ENCODE measurements around the gene FAM156A. TPM values are rescaled to one million over a fixed set of nuclear protein-coding genes. Genes with fewer than 3 reads are reported as not detected.
"Not testable (repeated sequence)": the region's sequence is repeated elsewhere in the genome, so short reads cannot be mapped to it uniquely, and the experiment has no call there.

Gene FAM156A
- polyA plus RNA-seq, 3 donors, result 3.4 to 92.6 (median 5.6) TPM

DNA sequence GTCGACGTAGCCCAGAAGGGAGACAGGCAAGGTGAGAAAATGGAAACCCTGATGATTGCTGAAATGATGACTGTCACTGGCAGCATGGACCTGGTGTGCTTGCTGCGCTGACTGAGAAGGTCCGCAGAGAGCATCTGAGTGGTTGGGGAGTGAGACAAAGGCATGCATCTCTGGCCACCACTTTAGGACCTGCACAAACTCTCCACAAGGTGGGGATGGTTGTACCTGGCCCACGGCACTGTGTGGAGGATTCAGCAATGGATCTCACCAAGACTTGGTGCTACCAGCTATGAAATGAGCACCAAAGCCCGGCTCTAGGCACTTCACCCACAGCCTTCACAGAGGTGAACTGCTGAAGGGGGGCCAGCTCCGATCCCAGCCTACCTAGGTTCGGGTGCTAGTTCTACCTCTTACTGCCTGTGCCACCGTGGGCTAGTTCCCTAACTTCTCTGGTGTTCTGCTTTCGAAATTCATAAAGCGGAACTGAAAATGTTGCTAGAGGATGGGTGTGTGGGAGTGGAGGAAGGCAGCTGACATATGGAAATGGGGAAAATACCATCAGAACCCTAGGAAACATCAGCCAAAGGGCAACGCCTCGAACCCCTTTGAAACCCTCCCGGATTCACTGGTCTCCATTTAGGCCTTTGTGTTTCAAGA, 12.4 kb downstream of the FAM156A start:
- H3K9me3 ChIP-seq (replicated peaks in 1 of 2; ENCODE audit: control insufficient read depth in 1 of 2, insufficient read depth in 1 of 2, low read length in 2 of 2); H3K4me3 ChIP-seq (replicated peaks in 1 of 3; ENCODE audit: low read depth in 2 of 3, low read length in 3 of 3); H3K27ac ChIP-seq (ENCODE audit: low read depth in 1 of 2, low read length in 2 of 2); DNase-seq; H2AFZ ChIP-seq (ENCODE audit: insufficient read depth, low read depth, low read length, poor library complexity, severe bottlenecking); H3K36me3 ChIP-seq (replicated peaks in 1 of 2; ENCODE audit: control insufficient read depth in 1 of 2, insufficient read depth in 2 of 2, low read length in 2 of 2); H3K27me3 ChIP-seq (ENCODE audit: control insufficient read depth in 2 of 2, insufficient read depth in 2 of 2, low read length in 2 of 2); H3K27me3 Mint-ChIP-seq (ENCODE audit: low read depth in 3 of 3); H3K79me2 ChIP-seq (ENCODE audit: insufficient read depth, low read length); H3K4me3 Mint-ChIP-seq; H3K36me3 Mint-ChIP-seq; H4K20me1 ChIP-seq (ENCODE audit: insufficient read depth, low read length); H3K9ac ChIP-seq (ENCODE audit: insufficient read depth, low read length, poor library complexity, severe bottlenecking); H3K4me1 Mint-ChIP-seq; H3K9me3 Mint-ChIP-seq; H3K4me2 ChIP-seq (replicated peaks; ENCODE audit: extremely low read depth, low read length, poor library complexity, severe bottlenecking); H3K27ac Mint-ChIP-seq; intact Hi-C loops (cut with micrococcal nuclease); H3K4me1 ChIP-seq (ENCODE audit: control insufficient read depth in 1 of 2, insufficient read depth in 2 of 2, low read length in 2 of 2): not testable (repeated sequence)
- no CpG with 5 or more reads among the region's 14 CpGs for WGBS (ENCODE audit: insufficient coverage)

DNA sequence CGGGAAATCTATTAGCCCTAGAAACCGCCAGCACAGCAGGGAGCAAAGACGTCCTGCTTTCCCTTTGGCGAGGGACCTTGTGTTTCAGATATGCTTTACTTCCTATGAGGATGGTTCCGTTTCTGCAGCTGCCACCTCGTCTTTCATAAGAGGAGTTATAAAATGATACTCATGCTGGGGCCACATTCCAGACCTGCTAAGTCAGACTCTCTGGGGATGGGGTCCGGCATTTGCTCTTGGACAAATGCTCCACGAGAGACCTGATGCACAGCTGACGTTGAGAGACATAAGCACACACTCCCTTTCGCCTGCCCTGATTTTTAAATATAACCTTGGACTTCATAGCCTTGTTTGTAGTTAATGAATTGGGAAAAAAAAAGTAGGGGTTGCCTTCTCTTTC, 16.6 kb downstream of the FAM156A start:
- H3K79me2 ChIP-seq (ENCODE audit: insufficient read depth, low read length); H3K4me1 ChIP-seq (ENCODE audit: control insufficient read depth in 1 of 2, insufficient read depth in 2 of 2, low read length in 2 of 2); H3K27me3 ChIP-seq (ENCODE audit: control insufficient read depth in 2 of 2, insufficient read depth in 2 of 2, low read length in 2 of 2); H3K4me2 ChIP-seq (replicated peaks; ENCODE audit: extremely low read depth, low read length, poor library complexity, severe bottlenecking); H2AFZ ChIP-seq (ENCODE audit: insufficient read depth, low read depth, low read length, poor library complexity, severe bottlenecking); H3K4me3 Mint-ChIP-seq; H3K4me1 Mint-ChIP-seq; H3K4me3 ChIP-seq (replicated peaks in 1 of 3; ENCODE audit: low read depth in 2 of 3, low read length in 3 of 3); H3K9ac ChIP-seq (ENCODE audit: insufficient read depth, low read length, poor library complexity, severe bottlenecking); H3K9me3 Mint-ChIP-seq; H3K36me3 ChIP-seq (replicated peaks in 1 of 2; ENCODE audit: control insufficient read depth in 1 of 2, insufficient read depth in 2 of 2, low read length in 2 of 2); H3K27me3 Mint-ChIP-seq (ENCODE audit: low read depth in 3 of 3); H4K20me1 ChIP-seq (ENCODE audit: insufficient read depth, low read length); H3K36me3 Mint-ChIP-seq; H3K27ac Mint-ChIP-seq; DNase-seq; H3K27ac ChIP-seq (ENCODE audit: low read depth in 1 of 2, low read length in 2 of 2); H3K9me3 ChIP-seq (replicated peaks in 1 of 2; ENCODE audit: control insufficient read depth in 1 of 2, insufficient read depth in 1 of 2, low read length in 2 of 2); intact Hi-C loops (cut with micrococcal nuclease): not testable (repeated sequence)
- whole genome bisulfite sequencing (ENCODE audit: insufficient coverage), result no CpG with 5 or more reads among the region's 10 CpGs

DNA sequence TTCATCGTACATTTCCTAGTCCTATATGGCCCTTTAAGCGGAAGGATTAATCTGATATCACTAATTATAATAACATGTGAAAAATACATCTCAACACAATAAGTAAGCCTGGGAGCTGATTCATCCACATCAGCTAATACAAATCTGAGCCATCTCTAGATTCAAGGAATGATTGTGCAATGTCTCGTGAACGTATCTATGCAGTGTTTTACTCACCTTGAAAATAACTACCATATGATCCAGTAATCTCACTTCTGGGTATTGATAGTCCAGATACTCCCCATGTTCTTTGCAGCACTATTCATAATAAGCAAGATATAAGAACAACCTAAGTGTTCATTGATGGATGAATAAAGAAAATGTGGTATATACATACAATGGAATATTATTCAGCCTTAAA, 17.6 kb downstream of the FAM156A start:
- WGBS (ENCODE audit: insufficient coverage), result no CpG with 5 or more reads among the region's 4 CpGs
- not testable (repeated sequence) for H3K9me3 Mint-ChIP-seq; H4K20me1 ChIP-seq (ENCODE audit: insufficient read depth, low read length)

DNA sequence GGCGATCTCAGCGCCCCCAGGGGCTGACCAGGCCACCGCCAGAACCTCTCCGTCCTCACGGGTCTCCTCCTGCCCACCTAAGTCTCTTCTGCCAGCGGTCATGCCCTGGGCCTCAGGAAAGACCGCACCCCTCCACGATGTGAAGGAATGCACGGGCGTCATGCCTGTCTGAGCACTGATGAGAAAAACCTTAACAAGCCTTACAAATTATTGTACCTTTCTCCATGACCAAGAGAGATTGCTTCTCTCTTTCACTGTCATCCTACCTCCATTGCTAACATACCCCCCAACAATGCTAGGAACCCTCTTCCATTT, 22.9 kb downstream of the FAM156A start:
- H2AFZ ChIP-seq (ENCODE audit: insufficient read depth, low read depth, low read length, poor library complexity, severe bottlenecking), result peak overlapping the region; percentile 80
- peaks cover 4 to 14% of the 10 kb centered on the region in 2 donors for H3K4me1 ChIP-seq (ENCODE audit: control insufficient read depth in 1 of 2, insufficient read depth in 2 of 2, low read length in 2 of 2)
- H3K27me3 ChIP-seq (ENCODE audit: control insufficient read depth in 2 of 2, insufficient read depth in 2 of 2, low read length in 2 of 2); intact Hi-C loops (cut with micrococcal nuclease); H3K36me3 ChIP-seq (replicated peaks in 1 of 2; ENCODE audit: control insufficient read depth in 1 of 2, insufficient read depth in 2 of 2, low read length in 2 of 2); H4K20me1 ChIP-seq (ENCODE audit: insufficient read depth, low read length); DNase-seq; H3K36me3 Mint-ChIP-seq; H3K4me1 Mint-ChIP-seq; H3K9me3 ChIP-seq (replicated peaks in 1 of 2; ENCODE audit: control insufficient read depth in 1 of 2, insufficient read depth in 1 of 2, low read length in 2 of 2); H3K79me2 ChIP-seq (ENCODE audit: insufficient read depth, low read length): not testable (repeated sequence)
- H3K9ac ChIP-seq (ENCODE audit: insufficient read depth, low read length, poor library complexity, severe bottlenecking), result peak overlapping the region; percentile 68
- peak overlapping the region; percentile 68 to 86 (median 77) for H3K4me3 ChIP-seq (replicated peaks in 1 of 3; ENCODE audit: low read depth in 2 of 3, low read length in 3 of 3)
- H3K27ac ChIP-seq (ENCODE audit: low read depth in 1 of 2, low read length in 2 of 2), result peak overlapping the region; percentile 91 to 92
- peaks cover 0 to 15% (median 1%) of the 10 kb centered on the region in 7 donors for H3K9me3 Mint-ChIP-seq
- peak overlapping the region; percentile 89 to 97 for H3K4me3 Mint-ChIP-seq
- 0% methylated on average over 5 of the region's 10 CpGs for WGBS (ENCODE audit: insufficient coverage)
- peak overlapping the region; percentile 81 for H3K4me2 ChIP-seq (replicated peaks; ENCODE audit: extremely low read depth, low read length, poor library complexity, severe bottlenecking)
- peak overlapping the region; percentile 93 to 99 (median 97) for H3K27ac Mint-ChIP-seq
- peaks cover 0 to 12% (median 2%) of the 10 kb centered on the region in 3 donors for H3K27me3 Mint-ChIP-seq (ENCODE audit: low read depth in 3 of 3)

More for the DNA sequence above, 17.6 kb downstream of the FAM156A start:
- H3K27me3 Mint-ChIP-seq (ENCODE audit: low read depth in 3 of 3); H3K4me1 Mint-ChIP-seq; H3K4me3 Mint-ChIP-seq; H3K79me2 ChIP-seq (ENCODE audit: insufficient read depth, low read length); intact Hi-C loops (cut with micrococcal nuclease); H3K36me3 ChIP-seq (replicated peaks in 1 of 2; ENCODE audit: control insufficient read depth in 1 of 2, insufficient read depth in 2 of 2, low read length in 2 of 2); H2AFZ ChIP-seq (ENCODE audit: insufficient read depth, low read depth, low read length, poor library complexity, severe bottlenecking); H3K4me3 ChIP-seq (replicated peaks in 1 of 3; ENCODE audit: low read depth in 2 of 3, low read length in 3 of 3); H3K27me3 ChIP-seq (ENCODE audit: control insufficient read depth in 2 of 2, insufficient read depth in 2 of 2, low read length in 2 of 2); H3K36me3 Mint-ChIP-seq; DNase-seq; H3K9me3 ChIP-seq (replicated peaks in 1 of 2; ENCODE audit: control insufficient read depth in 1 of 2, insufficient read depth in 1 of 2, low read length in 2 of 2); H3K27ac ChIP-seq (ENCODE audit: low read depth in 1 of 2, low read length in 2 of 2); H3K27ac Mint-ChIP-seq; H3K4me2 ChIP-seq (replicated peaks; ENCODE audit: extremely low read depth, low read length, poor library complexity, severe bottlenecking); H3K4me1 ChIP-seq (ENCODE audit: control insufficient read depth in 1 of 2, insufficient read depth in 2 of 2, low read length in 2 of 2); H3K9ac ChIP-seq (ENCODE audit: insufficient read depth, low read length, poor library complexity, severe bottlenecking): not testable (repeated sequence)
